Measurements from ENCODE around the gene EPS8L2.

EPS8L2 gene

DNA sequence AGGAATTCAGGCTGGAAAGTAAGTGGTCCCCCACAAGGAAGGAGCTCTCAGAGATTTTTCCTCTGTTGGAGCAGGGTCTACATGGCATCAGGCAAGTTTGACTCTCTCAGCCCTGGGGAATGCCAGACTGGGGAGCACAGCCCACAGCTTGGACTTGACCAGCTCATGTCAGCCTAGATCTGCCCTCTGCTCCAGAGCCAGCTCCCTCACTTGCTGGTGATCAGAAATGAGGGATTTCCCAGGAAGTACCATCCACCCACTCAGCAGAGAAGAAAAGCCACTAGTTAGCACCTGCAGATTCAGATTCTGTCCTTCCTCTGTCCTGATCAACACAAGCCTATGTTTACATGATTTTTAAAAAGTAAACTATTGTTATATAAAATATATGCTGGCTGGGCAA is 54.2 kb downstream of the EPS8L2 start:
- TF ChIP-seq, protein P1, sequence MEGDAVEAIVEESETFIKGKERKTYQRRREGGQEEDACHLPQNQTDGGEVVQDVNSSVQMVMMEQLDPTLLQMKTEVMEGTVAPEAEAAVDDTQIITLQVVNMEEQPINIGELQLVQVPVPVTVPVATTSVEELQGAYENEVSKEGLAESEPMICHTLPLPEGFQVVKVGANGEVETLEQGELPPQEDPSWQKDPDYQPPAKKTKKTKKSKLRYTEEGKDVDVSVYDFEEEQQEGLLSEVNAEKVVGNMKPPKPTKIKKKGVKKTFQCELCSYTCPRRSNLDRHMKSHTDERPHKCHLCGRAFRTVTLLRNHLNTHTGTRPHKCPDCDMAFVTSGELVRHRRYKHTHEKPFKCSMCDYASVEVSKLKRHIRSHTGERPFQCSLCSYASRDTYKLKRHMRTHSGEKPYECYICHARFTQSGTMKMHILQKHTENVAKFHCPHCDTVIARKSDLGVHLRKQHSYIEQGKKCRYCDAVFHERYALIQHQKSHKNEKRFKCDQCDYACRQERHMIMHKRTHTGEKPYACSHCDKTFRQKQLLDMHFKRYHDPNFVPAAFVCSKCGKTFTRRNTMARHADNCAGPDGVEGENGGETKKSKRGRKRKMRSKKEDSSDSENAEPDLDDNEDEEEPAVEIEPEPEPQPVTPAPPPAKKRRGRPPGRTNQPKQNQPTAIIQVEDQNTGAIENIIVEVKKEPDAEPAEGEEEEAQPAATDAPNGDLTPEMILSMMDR (conservative IDR thresholded peaks at IDR 0.05; ENCODE audit: low read depth, low read length): no peak
- Histone ChIP-seq H4K20me1 (ENCODE audit: insufficient read depth) (no peaks in the 10 kb centered on the region), H3K27ac (no peak overlapping the region), H3K4me3 (IDR thresholded peaks at IDR 0.05; ENCODE audit: insufficient read depth, low read depth, low read length) (no peak overlapping the region), H3K4me1 (ENCODE audit: low read depth, poor library complexity, severe bottlenecking) (peaks cover 14% of the 10 kb centered on the region), H2AFZ (ENCODE audit: low read depth) (no peak overlapping the region), H3K27me3 (ENCODE audit: insufficient read depth, low read depth) (no peaks in the 10 kb centered on the region), H3K36me3 (ENCODE audit: insufficient read depth) (peaks cover 6% of the 10 kb centered on the region; the same call in 1 of the 2 replicates), H3K4me2 (no peak overlapping the region), H3K79me2 (ENCODE audit: insufficient read depth, low read depth) (peaks cover 25% of the 10 kb centered on the region; the same call in 1 of the 2 replicates), H3K9ac (no peak overlapping the region)

GRCh38 chr11:761526-762108 is 55.6 kb downstream of the EPS8L2 start:
- Histone ChIP-seq H3K79me2 (ENCODE audit: insufficient read depth, low read depth) (peaks cover 11% of the 10 kb centered on the region; the same call in 1 of the 2 replicates), H3K27ac (no peak overlapping the region), H4K20me1 (ENCODE audit: insufficient read depth) (no peaks in the 10 kb centered on the region), H3K9ac (no peak overlapping the region), H3K4me1 (ENCODE audit: low read depth, poor library complexity, severe bottlenecking) (peaks cover 14% of the 10 kb centered on the region), H3K27me3 (ENCODE audit: insufficient read depth, low read depth) (no peaks in the 10 kb centered on the region), H2AFZ (ENCODE audit: low read depth) (no peak overlapping the region), H3K4me3 (IDR thresholded peaks at IDR 0.05; ENCODE audit: insufficient read depth, low read depth, low read length) (no peak overlapping the region), H3K4me2 (no peak overlapping the region), H3K36me3 (ENCODE audit: insufficient read depth) (peaks cover 7% of the 10 kb centered on the region; the same call in 1 of the 2 replicates)
- TF ChIP-seq, protein P1 (conservative IDR thresholded peaks at IDR 0.05; ENCODE audit: low read depth, low read length): no peak

DNA sequence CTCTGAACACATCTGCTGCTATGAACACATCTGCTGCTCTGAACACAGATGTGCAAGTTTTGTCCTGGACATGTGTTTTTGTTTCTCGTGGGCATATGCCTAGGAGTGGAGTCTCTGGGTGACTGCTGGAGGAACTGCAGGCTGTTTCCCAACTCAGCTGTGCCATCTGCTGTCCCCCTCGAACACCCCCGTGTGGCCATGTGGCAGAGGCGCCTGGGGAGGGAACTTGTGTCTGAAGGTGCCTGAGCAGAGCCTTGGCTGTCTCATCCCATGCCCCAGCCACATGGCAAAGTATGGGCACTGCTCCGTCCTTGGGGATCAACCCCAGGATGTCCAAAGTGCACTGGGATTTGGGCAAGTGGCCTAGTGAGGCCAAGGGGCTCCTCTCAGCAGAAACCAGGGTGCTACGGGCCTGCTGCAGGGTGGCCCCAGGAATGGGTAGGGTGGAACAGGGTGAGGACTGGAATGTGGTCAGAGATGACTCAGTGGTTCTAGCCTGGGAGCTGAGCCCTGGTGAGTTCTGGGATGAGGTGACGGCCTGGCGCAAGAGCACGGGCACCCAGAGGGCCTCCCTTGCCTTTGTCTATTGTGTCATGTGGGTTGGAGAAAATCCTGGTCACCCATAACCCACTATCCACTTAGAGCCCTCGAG is 56.5 kb downstream of the EPS8L2 start:
- peaks cover 2% of the 10 kb centered on the region; the same call in 1 of the 2 replicates for H3K79me2 ChIP-seq (ENCODE audit: insufficient read depth, low read depth)
- no peak overlapping the region for H3K4me2 ChIP-seq
- H3K27me3 ChIP-seq (ENCODE audit: insufficient read depth, low read depth): no peaks in the 10 kb centered on the region
- no peaks in the 10 kb centered on the region for H4K20me1 ChIP-seq (ENCODE audit: insufficient read depth)
- peak overlapping the region; percentile 15; the same call in 1 of the 2 replicates for H3K27ac ChIP-seq
- no peak overlapping the region for H2AFZ ChIP-seq (ENCODE audit: low read depth)
- peaks cover 10% of the 10 kb centered on the region; the same call in 1 of the 2 replicates for H3K36me3 ChIP-seq (ENCODE audit: insufficient read depth)
- TF ChIP-seq, protein P1 (conservative IDR thresholded peaks at IDR 0.05; ENCODE audit: low read depth, low read length): no peak
- peaks cover 14% of the 10 kb centered on the region for H3K4me1 ChIP-seq (ENCODE audit: low read depth, poor library complexity, severe bottlenecking)
- H3K4me3 ChIP-seq (IDR thresholded peaks at IDR 0.05; ENCODE audit: insufficient read depth, low read depth, low read length): no peak overlapping the region
- no peak overlapping the region for H3K9ac ChIP-seq

- Histone ChIP-seq H3K4me2 (no peak overlapping the region), H3K27ac (no peak overlapping the region; the same call in 1 of the 2 replicates)
Observed at GRCh38 chr11:763073-763463, 57.0 kb downstream of the EPS8L2 start.

More at GRCh38 chr11:763073-763463, 57.0 kb downstream of the EPS8L2 start:
- no peaks in the 10 kb centered on the region for H3K27me3 ChIP-seq (ENCODE audit: insufficient read depth, low read depth)
- no peaks in the 10 kb centered on the region; the same call in 1 of the 2 replicates for H3K79me2 ChIP-seq (ENCODE audit: insufficient read depth, low read depth)
- H2AFZ ChIP-seq (ENCODE audit: low read depth): no peak overlapping the region
- H3K4me3 ChIP-seq (IDR thresholded peaks at IDR 0.05; ENCODE audit: insufficient read depth, low read depth, low read length): no peak overlapping the region
- H3K9ac ChIP-seq: no peak overlapping the region
- H3K4me1 ChIP-seq (ENCODE audit: low read depth, poor library complexity, severe bottlenecking): peaks cover 14% of the 10 kb centered on the region
- TF ChIP-seq, protein P1 (conservative IDR thresholded peaks at IDR 0.05; ENCODE audit: low read depth, low read length): no peak
- H3K36me3 ChIP-seq (ENCODE audit: insufficient read depth): peaks cover 10% of the 10 kb centered on the region; the same call in 1 of the 2 replicates
- no peaks in the 10 kb centered on the region for H4K20me1 ChIP-seq (ENCODE audit: insufficient read depth)
